B cell (primary cell): Measurements from ENCODE around the gene HOXB7. TPM values are rescaled to one million over a fixed set of nuclear protein-coding genes. Genes with fewer than 3 reads are reported as not detected.

Source experiments
- ATAC-seq: fragments of 200-7000 bp; cut with Tn5 transposase; one replicate; pipeline ENCODE4 v1.10.0; 2021; ENCODE audit warnings: low read depth, mild to moderate bottlenecking, moderate number of reproducible peaks, moderate library complexity
- CTCF ChIA-PET: fragments of 350-600 bp; sonication (Branson Sonifier 250); formaldehyde crosslinking; loops from one replicate; lab custom pipeline; 2021; ENCODE audit warnings: antibody characterized with exemption, inconsistent platforms; lab: Charles Lee
- POLR2A ChIA-PET: fragments of 350-600 bp; sonication (Branson Sonifier 250); formaldehyde crosslinking; loops from one replicate; lab custom pipeline; 2021; ENCODE audit warnings: antibody characterized with exemption; lab: Charles Lee
- DNase-seq: peaks from one replicate; pipeline ENCODE4 v3.0.0; 2013
- H2AFZ ChIP-seq: 2 replicates; pipeline ENCODE4 v1.6.1; 2012; ENCODE audit warnings: mild to moderate bottlenecking, low read depth, low read length; ENCODE audit not compliant: insufficient read depth, poor library complexity, severe bottlenecking
- H3K27ac ChIP-seq, 2 donors: 1 replicate in 1 of 2; 2 replicates in 1 of 2; pipeline ENCODE4 v1.5.1; 2012 to 2013; ENCODE audit warnings: low read length in 2 of 2, mild to moderate bottlenecking in 2 of 2, moderate library complexity in 1 of 2
- H3K27me3 ChIP-seq, 4 experiments: fragments of 200-600 bp in 1 of 4; sonication (generic) in 1 of 4; replicated peaks in 1 of 4; 1 replicate in 2 of 4; 2 replicates in 2 of 4; pipeline versions ENCODE4 v1.6.1 to v1.7.0; 2013 to 2016; ENCODE audit warnings: low read length in 3 of 4, mild to moderate bottlenecking in 2 of 4, mixed read lengths in 1 of 4, moderate library complexity in 1 of 4; ENCODE audit not compliant: insufficient read depth in 4 of 4, control insufficient read depth in 3 of 4; ENCODE audit errors: control extremely low read depth in 1 of 4
- H3K36me3 ChIP-seq, 2 experiments: replicated peaks in 1 of 2; 1 replicate in 1 of 2; 2 replicates in 1 of 2; pipeline versions ENCODE4 v1.6.1 to v1.7.1; 2013; ENCODE audit warnings: low read length in 1 of 2; ENCODE audit not compliant: insufficient read depth in 2 of 2, control insufficient read depth in 1 of 2; ENCODE audit errors: control extremely low read depth in 1 of 2, extremely low read depth in 1 of 2
- H3K4me1 ChIP-seq, 2 donors: fragments of 200-600 bp in 1 of 2; sonication (generic) in 1 of 2; 1 replicate in 1 of 2; 2 replicates in 1 of 2; pipeline versions ENCODE4 v1.5.1 to v1.6.1; 2013 to 2017; ENCODE audit warnings: low read length in 2 of 2; ENCODE audit not compliant: control insufficient read depth in 2 of 2, insufficient read depth in 2 of 2
- H3K4me2 ChIP-seq: replicated peaks from 2 replicates; pipeline ENCODE3; 2012; ENCODE audit warnings: mild to moderate bottlenecking, low read depth, low read length; ENCODE audit not compliant: poor library complexity, severe bottlenecking
- H3K4me3 ChIP-seq, 5 experiments: fragments of 200-600 bp in 1 of 5; sonication (generic) in 1 of 5; 1 replicate in 3 of 5; 2 replicates in 2 of 5; pipeline versions ENCODE4 v1.5.1 to v1.7.0; 2011 to 2016; ENCODE audit warnings: low read length in 4 of 5, mild to moderate bottlenecking in 4 of 5, low read depth in 2 of 5, control low read depth in 1 of 5, moderate library complexity in 1 of 5; ENCODE audit not compliant: insufficient read depth in 1 of 5; ENCODE audit errors: control extremely low read depth in 1 of 5, extremely low read depth in 1 of 5
- H3K79me2 ChIP-seq: fragments of 200-600 bp; sonication (generic); one replicate; pipeline ENCODE4 v1.6.0; 2016; ENCODE audit warnings: low read length; ENCODE audit not compliant: control insufficient read depth, insufficient read depth
- H3K9ac ChIP-seq: fragments of 200-600 bp; sonication (generic); 2 replicates; pipeline ENCODE4 v1.6.1; 2017; ENCODE audit warnings: mild to moderate bottlenecking, low read length, moderate library complexity
- H3K9me3 ChIP-seq, 3 donors: one replicate each; pipeline versions ENCODE4 v1.6.1 to v1.7.1; 2013; ENCODE audit warnings: low read length in 2 of 3; ENCODE audit not compliant: control insufficient read depth in 2 of 3, insufficient read depth in 1 of 3; ENCODE audit errors: control extremely low read depth in 1 of 3
- H4K20me1 ChIP-seq: 2 replicates; pipeline ENCODE4 v1.6.0; 2012; ENCODE audit warnings: mild to moderate bottlenecking, low read length; ENCODE audit not compliant: insufficient read depth, control insufficient read depth, poor library complexity, severe bottlenecking
- H3K27ac Mint-ChIP-seq: one replicate; pipeline ENCODE4 v1.8.0; 2021; ENCODE audit warnings: mixed read lengths
- H3K27me3 Mint-ChIP-seq: one replicate; pipeline ENCODE4 v1.8.0; 2021; ENCODE audit warnings: mixed read lengths
- H3K4me1 Mint-ChIP-seq: one replicate; pipeline ENCODE4 v1.8.0; 2021; ENCODE audit warnings: mixed read lengths
- H3K4me3 Mint-ChIP-seq: one replicate; pipeline ENCODE4 v1.8.0; 2021; ENCODE audit warnings: mixed read lengths
- H3K9me3 Mint-ChIP-seq: one replicate; pipeline ENCODE4 v1.8.0; 2022; ENCODE audit warnings: mixed read lengths; ENCODE audit not compliant: insufficient read depth
- CTCF ChIP-seq: fragments of 200-600 bp; IDR thresholded peaks from one replicate; pipeline ENCODE4 v1.8.0; 2022; ENCODE audit warnings: antibody characterized with exemption, mild to moderate bottlenecking
- EZH2 ChIP-seq: IDR thresholded peaks from 2 replicates; pipeline ENCODE4 v1.6.1; 2012; ENCODE audit warnings: borderline replicate concordance, low read depth, mild to moderate bottlenecking, moderate library complexity, low read length; ENCODE audit not compliant: insufficient read depth, poor library complexity, severe bottlenecking
- WGBS: methylation state at CpG from one replicate; pipeline ENCODE4 v1.1.5; 2013; ENCODE audit warnings: missing lambda C conversion rate; ENCODE audit not compliant: insufficient coverage; 5-methylcytosine and 5-hydroxymethylcytosine counted together
- intact Hi-C: fragments of 100-400 bp; cut with micrococcal nuclease; formaldehyde crosslinking; loops from one replicate; pipeline ENCODE4 v1.10.0; 2022
- polyA plus RNA-seq: library from polyadenylated mRNA; depleted of rRNA; stranded (reverse); fragments of >200 nt; gene quantifications from 2 replicates; pipeline ENCODE4 v1.2.3, GENCODE V29; 2012
- total RNA-seq, 2 donors: library from RNA; stranded (reverse); fragments of 120-200 nt in 1 of 2; gene quantifications; 1 replicate in 1 of 2; 2 replicates in 1 of 2; pipeline versions ENCODE4 v1.2.3 to v1.2.4, GENCODE V29; 2013 to 2022

The HOXB7 gene
- total and polyA plus RNA-seq, 2 donors (not counting 1 experiment from before 2014, with no cell fraction given): 0.25 to 1.3 TPM

- Histone ChIP-seq H3K27ac (no peak overlapping the region), H3K36me3 (no peaks in the 10 kb centered on the region), H3K4me1 (peaks cover 5 to 8% of the 10 kb centered on the region in 2 donors), H4K20me1 (no peaks in the 10 kb centered on the region), H3K27me3 (peaks cover 0 to 69% (median 25%) of the 10 kb centered on the region in 4 experiments), H3K4me2 (no peak overlapping the region), H3K9ac (no peak overlapping the region), H3K4me3 (no peak overlapping the region), H3K9me3 (peaks cover 0 to 6% (median 0%) of the 10 kb centered on the region in 3 donors), H2AFZ (no peak overlapping the region), H3K79me2 (no peaks in the 10 kb centered on the region)
- no peak for DNase-seq
- H3K4me3 Mint-ChIP-seq: no peak overlapping the region
- TF ChIP-seq CTCF (no peak), EZH2 (no peak)
- ChIA-PET POLR2A (no interaction called here), CTCF (interaction anchor here (1.3 kb wide), 1 partner anchor 216 kb away, joined by 3 read pairs; no protein-coding TSS in a partner anchor)
- ATAC-seq: no peak
- intact Hi-C loops: no loop called here
- peaks cover 20% of the 10 kb centered on the region for H3K27me3 Mint-ChIP-seq
- H3K9me3 Mint-ChIP-seq: no peaks in the 10 kb centered on the region
- no peak overlapping the region for H3K27ac Mint-ChIP-seq
- 100% methylated on average over 1 of the region's 2 CpGs for WGBS
- H3K4me1 Mint-ChIP-seq: peaks cover 9% of the 10 kb centered on the region
These were observed 43.0 kb downstream of the HOXB7 start for GRCh38 chr17:48567646-48568354.

- Histone ChIP-seq H2AFZ (no peak overlapping the region), H3K9ac (no peak overlapping the region), H3K4me1 (peaks cover 5 to 8% of the 10 kb centered on the region in 2 donors), H3K36me3 (no peaks in the 10 kb centered on the region), H3K4me2 (no peak overlapping the region), H3K27ac (no peak overlapping the region), H3K79me2 (no peaks in the 10 kb centered on the region), H3K27me3 (peaks cover 0 to 71% (median 26%) of the 10 kb centered on the region in 4 experiments), H3K9me3 (peaks cover 0 to 6% (median 0%) of the 10 kb centered on the region in 3 donors), H4K20me1 (no peaks in the 10 kb centered on the region), H3K4me3 (no peak overlapping the region)
- Mint-ChIP-seq H3K27ac (no peak overlapping the region), H3K4me3 (no peak overlapping the region), H3K9me3 (no peaks in the 10 kb centered on the region), H3K4me1 (peaks cover 9% of the 10 kb centered on the region), H3K27me3 (peaks cover 20% of the 10 kb centered on the region)
- intact Hi-C loops: no loop called here
- ATAC-seq (no peak), DNase-seq (no peak)
- 82% methylated on average over 6 of the region's 6 CpGs for WGBS
- POLR2A ChIA-PET: no interaction called here
- TF ChIP-seq CTCF (no peak), EZH2 (no peak)
- CTCF ChIA-PET: no interaction called here
These were observed 43.6 kb downstream of the HOXB7 start for GRCh38 chr17:48567209-48567608.
